Esophagus muscularis mucosa (tissue), 4 donors: ENCODE results near the gene GPRASP2.

Experiments used
- CTCF ChIP-seq, 3 experiments: fragments of 200-600 bp in 2 of 3; fragments of 450-650 bp in 1 of 3; sonication (generic) in 2 of 3; IDR thresholded peaks; one replicate each; pipeline ENCODE4 v1.5.1; 2017 to 2019; ENCODE audit warnings: antibody characterized with exemption in 3 of 3, mild to moderate bottlenecking in 2 of 3, moderate library complexity in 1 of 3
- EP300 ChIP-seq: sonication (generic); formaldehyde crosslinking; IDR thresholded peaks from one replicate; pipeline ENCODE4 v1.6.1; 2017; ENCODE audit warnings: antibody characterized with exemption
- POLR2AphosphoS5 ChIP-seq, 2 donors: sonication (generic); formaldehyde crosslinking; IDR thresholded peaks; one replicate each; pipeline ENCODE4 v1.6.1; 2017; ENCODE audit warnings: antibody characterized with exemption in 2 of 2

GRCh38 chrX:102745513-102745856, 33.2 kb downstream of the GPRASP2 start:
- no peak for TF ChIP-seq CTCF (IDR thresholded peaks at IDR 0.05)
- no peak for TF ChIP-seq POLR2AphosphoS5 (IDR thresholded peaks at IDR 0.05)
- TF ChIP-seq EP300: no peak
